Activated CD8-positive, alpha-beta memory T cell treated with anti-CD3 and anti-CD28 coated beads, Interleukin-2, amount 10 ng/mL, durations not matched to agents 7 days and 5 days (primary cell): ENCODE measurements around the gene CLCA4. TPM values are rescaled to one million over a fixed set of nuclear protein-coding genes. Genes with fewer than 3 reads are reported as not detected.
"Not testable (repeated sequence)": the region's sequence is repeated elsewhere in the genome, so short reads cannot be mapped to it uniquely, and the experiment has no call there.

Experiments used
- ATAC-seq: fragments of 150-1000 bp; cut with Tn5 transposase; one replicate; pipeline ENCODE4 v1.10.0; 2021; ENCODE audit warnings: moderate library complexity
- CTCF ChIA-PET: fragments of 350-600 bp; sonication (Branson Sonifier 250); formaldehyde crosslinking; loops from one replicate; lab custom pipeline; 2021; ENCODE audit warnings: antibody characterized with exemption; lab: Charles Lee
- DNase-seq: peaks from one replicate; pipeline ENCODE4 v3.0.0-alpha.2; 2020
- H3K27ac Mint-ChIP-seq: one replicate; pipeline ENCODE4 v1.8.0; 2021; ENCODE audit warnings: mild to moderate bottlenecking, mixed read lengths
- H3K27me3 Mint-ChIP-seq: one replicate; pipeline ENCODE4 v1.8.0; 2021; ENCODE audit warnings: mixed read lengths
- H3K36me3 Mint-ChIP-seq: one replicate; pipeline ENCODE4 v1.8.0; 2021; ENCODE audit warnings: mild to moderate bottlenecking, mixed read lengths
- H3K4me1 Mint-ChIP-seq: one replicate; pipeline ENCODE4 v1.8.0; 2021; ENCODE audit warnings: mixed read lengths
- H3K4me3 Mint-ChIP-seq: one replicate; pipeline ENCODE4 v1.8.0; 2021; ENCODE audit warnings: mild to moderate bottlenecking, moderate library complexity, mixed read lengths
- H3K9me3 Mint-ChIP-seq: one replicate; pipeline ENCODE4 v1.8.0; 2022; ENCODE audit warnings: low read depth, mixed read lengths
- total RNA-seq, 2 experiments: library from RNA; stranded (reverse); gene quantifications; one replicate each; pipeline ENCODE4 v1.2.3, GENCODE V29; 2021

CLCA4 gene, protein sequence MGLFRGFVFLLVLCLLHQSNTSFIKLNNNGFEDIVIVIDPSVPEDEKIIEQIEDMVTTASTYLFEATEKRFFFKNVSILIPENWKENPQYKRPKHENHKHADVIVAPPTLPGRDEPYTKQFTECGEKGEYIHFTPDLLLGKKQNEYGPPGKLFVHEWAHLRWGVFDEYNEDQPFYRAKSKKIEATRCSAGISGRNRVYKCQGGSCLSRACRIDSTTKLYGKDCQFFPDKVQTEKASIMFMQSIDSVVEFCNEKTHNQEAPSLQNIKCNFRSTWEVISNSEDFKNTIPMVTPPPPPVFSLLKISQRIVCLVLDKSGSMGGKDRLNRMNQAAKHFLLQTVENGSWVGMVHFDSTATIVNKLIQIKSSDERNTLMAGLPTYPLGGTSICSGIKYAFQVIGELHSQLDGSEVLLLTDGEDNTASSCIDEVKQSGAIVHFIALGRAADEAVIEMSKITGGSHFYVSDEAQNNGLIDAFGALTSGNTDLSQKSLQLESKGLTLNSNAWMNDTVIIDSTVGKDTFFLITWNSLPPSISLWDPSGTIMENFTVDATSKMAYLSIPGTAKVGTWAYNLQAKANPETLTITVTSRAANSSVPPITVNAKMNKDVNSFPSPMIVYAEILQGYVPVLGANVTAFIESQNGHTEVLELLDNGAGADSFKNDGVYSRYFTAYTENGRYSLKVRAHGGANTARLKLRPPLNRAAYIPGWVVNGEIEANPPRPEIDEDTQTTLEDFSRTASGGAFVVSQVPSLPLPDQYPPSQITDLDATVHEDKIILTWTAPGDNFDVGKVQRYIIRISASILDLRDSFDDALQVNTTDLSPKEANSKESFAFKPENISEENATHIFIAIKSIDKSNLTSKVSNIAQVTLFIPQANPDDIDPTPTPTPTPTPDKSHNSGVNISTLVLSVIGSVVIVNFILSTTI
- not detected for total RNA-seq

- ATAC-seq (no peak), DNase-seq (no peak)
- no peak within 1 kb of the TSS for H3K27ac Mint-ChIP-seq
- no peaks in the 10 kb centered on the region for H3K9me3 Mint-ChIP-seq
- peaks cover 4% of the 10 kb centered on the region for H3K27me3 Mint-ChIP-seq
- CTCF ChIA-PET: no interaction called here
- no peaks in the 10 kb centered on the region for H3K36me3 Mint-ChIP-seq
- no peaks in the 10 kb centered on the region for H3K4me1 Mint-ChIP-seq
- H3K4me3 Mint-ChIP-seq: no peak within 1 kb of the TSS
These were observed at the start of gene CLCA4 for GRCh38 chr1:86546787-86547221. CLCA4 (plus strand) TSS chr1:86547078; CDS start chr1:86547120, 42 bp downstream.

GRCh38 chr1:86498281-86498680 is 48.6 kb upstream of the CLCA4 start:
- ATAC-seq (no peak), DNase-seq (no peak)
- Mint-ChIP-seq H3K4me3 (no peak overlapping the region), H3K27me3 (peaks cover 29% of the 10 kb centered on the region), H3K36me3 (no peaks in the 10 kb centered on the region), H3K9me3 (no peaks in the 10 kb centered on the region), H3K27ac (no peak overlapping the region), H3K4me1 (peaks cover 16% of the 10 kb centered on the region)
- CTCF ChIA-PET: interaction anchor here (1.1 to 7.9 kb wide), 13 partner anchors 8 to 205 kb away, joined by 3 to 74 read pairs (median 8); no protein-coding TSS in a partner anchor

- peaks cover 30% of the 10 kb centered on the region for H3K27me3 Mint-ChIP-seq
- H3K27ac Mint-ChIP-seq: no peak overlapping the region
- no peaks in the 10 kb centered on the region for H3K9me3 Mint-ChIP-seq
- no peaks in the 10 kb centered on the region for H3K36me3 Mint-ChIP-seq
- DNase-seq: no peak
- ATAC-seq: no peak
- CTCF ChIA-PET: interaction anchor here (0.6 to 7.9 kb wide), 34 partner anchors 9 to 476 kb away, joined by 3 to 74 read pairs (median 4); partner anchors contain the start of genes CLCA1, CLCA2 and ODF2L
- peaks cover 22% of the 10 kb centered on the region for H3K4me1 Mint-ChIP-seq
- no peak overlapping the region for H3K4me3 Mint-ChIP-seq
These were observed 46.8 kb upstream of the CLCA4 start for GRCh38 chr1:86499987-86500593.

DNA sequence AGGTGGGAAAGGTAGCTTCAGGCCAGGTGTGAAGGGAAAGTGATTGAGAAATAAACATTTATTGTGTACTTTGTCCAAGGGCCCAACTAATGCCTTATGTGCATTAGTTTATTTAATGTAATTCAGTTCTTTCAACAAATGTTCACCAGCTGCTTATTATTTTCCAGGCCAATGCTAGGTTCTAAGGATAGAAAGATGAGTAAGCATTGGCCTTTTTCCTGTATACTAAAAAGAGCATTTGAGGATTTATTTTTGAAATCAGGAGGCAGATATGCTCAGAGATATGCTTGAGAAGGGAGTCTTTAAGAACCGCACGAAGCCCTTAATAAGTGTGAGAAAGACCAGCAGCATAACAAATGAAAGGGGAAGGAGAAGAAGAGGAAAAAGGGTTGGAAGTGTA is 46.2 kb upstream of the CLCA4 start:
- peaks cover 27% of the 10 kb centered on the region for H3K27me3 Mint-ChIP-seq
- DNase-seq (no peak), ATAC-seq (no peak)
- peaks cover 22% of the 10 kb centered on the region for H3K4me1 Mint-ChIP-seq
- H3K27ac Mint-ChIP-seq: no peak overlapping the region
- no peaks in the 10 kb centered on the region for H3K36me3 Mint-ChIP-seq
- H3K4me3 Mint-ChIP-seq: no peak overlapping the region
- no peaks in the 10 kb centered on the region for H3K9me3 Mint-ChIP-seq
- CTCF ChIA-PET: interaction anchor here (0.6 to 7.9 kb wide), 31 partner anchors 9 to 476 kb away, joined by 3 to 74 read pairs (median 5); partner anchors contain the start of genes CLCA1, CLCA2 and ODF2L

DNA sequence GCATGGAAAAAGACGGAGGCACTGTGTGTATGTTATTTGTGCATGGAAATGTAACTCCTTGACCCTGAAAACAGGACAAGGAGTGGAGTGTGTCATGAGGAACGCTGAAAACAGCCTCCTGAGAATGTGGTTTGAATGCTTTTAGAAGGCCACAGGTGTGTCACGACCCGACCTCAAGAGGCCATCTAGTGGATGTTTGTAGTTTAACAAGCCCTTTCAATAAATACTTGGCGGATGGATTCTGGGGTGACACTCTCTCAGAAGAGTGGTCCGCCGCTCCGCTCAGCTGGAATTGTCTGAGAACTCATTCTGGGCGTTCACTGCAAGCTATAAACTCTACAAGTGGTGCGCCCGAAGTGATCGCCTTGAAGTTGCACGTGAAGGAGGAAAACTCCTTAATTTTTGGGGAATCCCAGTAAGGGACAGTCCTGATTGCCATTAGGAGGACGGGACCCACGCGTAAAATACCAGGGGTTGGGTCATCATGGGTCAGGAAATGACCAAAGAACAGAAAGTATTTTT is 44.7 kb upstream of the CLCA4 start:
- H3K36me3 Mint-ChIP-seq, H3K9me3 Mint-ChIP-seq: not testable (repeated sequence)
- Mint-ChIP-seq H3K27me3 (peaks cover 23% of the 10 kb centered on the region), H3K4me3 (peak overlapping the region; percentile 83), H3K4me1 (peaks cover 22% of the 10 kb centered on the region), H3K27ac (peak overlapping the region; percentile 57)
- DNase-seq (peak; percentile 68), ATAC-seq (peak; percentile 89)
- CTCF ChIA-PET: interaction anchor here (0.6 to 7.9 kb wide), 28 partner anchors 10 to 411 kb away, joined by 3 to 74 read pairs (median 4); partner anchors contain the start of genes CLCA2, ODF2L and SELENOF

- CTCF ChIA-PET: interaction anchor here (0.6 to 7.9 kb wide), 25 partner anchors 11 to 411 kb away, joined by 3 to 74 read pairs (median 4); partner anchors contain the start of genes CLCA2, ODF2L and SELENOF
- peaks cover 22% of the 10 kb centered on the region for H3K27me3 Mint-ChIP-seq
- H3K4me1 Mint-ChIP-seq: peaks cover 22% of the 10 kb centered on the region
- H3K27ac Mint-ChIP-seq: peak overlapping the region; percentile 57
- peak overlapping the region; percentile 83 for H3K4me3 Mint-ChIP-seq
- peak; percentile 58 for ATAC-seq
- no peaks in the 10 kb centered on the region for H3K36me3 Mint-ChIP-seq
- no peaks in the 10 kb centered on the region for H3K9me3 Mint-ChIP-seq
- no peak for DNase-seq
These were observed 44.0 kb upstream of the CLCA4 start for GRCh38 chr1:86502721-86503405.

DNA sequence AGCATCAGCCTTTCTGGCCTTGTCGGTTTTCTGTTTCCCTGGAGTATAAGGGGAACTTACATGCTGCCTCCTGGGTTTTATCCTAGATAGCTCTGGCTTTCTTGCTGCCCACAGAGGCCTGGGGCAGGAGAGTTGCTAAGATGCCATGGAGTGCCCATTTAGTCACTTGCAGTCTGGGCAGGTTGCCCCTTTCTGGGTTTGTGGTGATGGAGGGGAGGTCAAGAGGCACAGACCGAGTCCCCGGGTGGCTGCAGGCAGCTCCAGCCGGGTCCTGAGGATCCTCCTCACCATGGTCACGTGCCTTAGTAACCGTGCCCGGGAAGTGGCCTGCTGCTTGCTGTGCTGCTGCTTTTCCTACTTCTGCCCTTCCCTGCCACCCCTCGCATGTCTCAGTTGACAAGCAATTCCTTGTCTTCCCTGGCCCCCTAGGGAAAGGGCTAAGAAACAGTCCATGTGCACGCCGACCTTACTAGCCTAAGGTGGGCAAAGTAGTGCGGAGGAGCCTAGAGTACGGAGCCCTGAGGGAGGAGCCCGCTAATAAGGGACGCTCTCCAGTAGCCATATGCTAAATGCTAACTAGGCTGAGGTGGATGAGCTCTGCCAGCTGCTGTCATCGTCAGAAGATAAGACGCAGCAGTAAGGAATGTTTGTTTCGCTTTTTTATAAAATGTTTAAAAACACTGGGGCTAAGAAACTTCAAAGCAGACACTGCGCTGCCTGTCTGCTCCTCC is 43.3 kb upstream of the CLCA4 start:
- no peaks in the 10 kb centered on the region for H3K36me3 Mint-ChIP-seq
- peaks cover 18% of the 10 kb centered on the region for H3K4me1 Mint-ChIP-seq
- H3K27ac Mint-ChIP-seq: no peak overlapping the region
- DNase-seq: no peak
- H3K4me3 Mint-ChIP-seq: peak overlapping the region; percentile 26
- CTCF ChIA-PET: interaction anchor here (1.5 to 7.9 kb wide), 4 partner anchors 83 to 200 kb away, joined by 3 to 74 read pairs (median 16); no protein-coding TSS in a partner anchor
- ATAC-seq: no peak
- no peaks in the 10 kb centered on the region for H3K9me3 Mint-ChIP-seq
- peaks cover 15% of the 10 kb centered on the region for H3K27me3 Mint-ChIP-seq

DNA sequence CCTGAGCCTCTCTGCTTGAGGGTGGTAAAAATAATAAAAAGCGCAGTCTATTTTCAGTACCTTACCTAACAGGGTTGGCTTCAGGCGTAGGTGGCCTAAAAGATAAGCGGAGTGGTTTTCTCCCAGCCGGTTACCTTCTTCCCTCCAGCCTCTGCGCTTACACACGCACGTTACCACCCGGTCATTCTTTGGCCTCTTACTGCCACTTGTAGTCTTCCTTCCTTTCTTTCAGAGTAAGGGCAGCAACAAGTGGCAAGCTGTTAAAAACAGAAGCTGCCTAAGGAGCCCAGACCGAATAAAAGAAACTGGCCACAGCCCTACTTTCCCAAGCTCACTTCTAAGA is 42.8 kb upstream of the CLCA4 start:
- ATAC-seq (no peak), DNase-seq (no peak)
- Mint-ChIP-seq H3K4me1 (peaks cover 18% of the 10 kb centered on the region), H3K36me3 (no peaks in the 10 kb centered on the region), H3K4me3 (no peak overlapping the region), H3K27me3 (peaks cover 10% of the 10 kb centered on the region), H3K27ac (no peak overlapping the region), H3K9me3 (no peaks in the 10 kb centered on the region)
- CTCF ChIA-PET: interaction anchor here (1.5 to 7.9 kb wide), 6 partner anchors 14 to 199 kb away, joined by 3 to 74 read pairs (median 8); no protein-coding TSS in a partner anchor

DNA sequence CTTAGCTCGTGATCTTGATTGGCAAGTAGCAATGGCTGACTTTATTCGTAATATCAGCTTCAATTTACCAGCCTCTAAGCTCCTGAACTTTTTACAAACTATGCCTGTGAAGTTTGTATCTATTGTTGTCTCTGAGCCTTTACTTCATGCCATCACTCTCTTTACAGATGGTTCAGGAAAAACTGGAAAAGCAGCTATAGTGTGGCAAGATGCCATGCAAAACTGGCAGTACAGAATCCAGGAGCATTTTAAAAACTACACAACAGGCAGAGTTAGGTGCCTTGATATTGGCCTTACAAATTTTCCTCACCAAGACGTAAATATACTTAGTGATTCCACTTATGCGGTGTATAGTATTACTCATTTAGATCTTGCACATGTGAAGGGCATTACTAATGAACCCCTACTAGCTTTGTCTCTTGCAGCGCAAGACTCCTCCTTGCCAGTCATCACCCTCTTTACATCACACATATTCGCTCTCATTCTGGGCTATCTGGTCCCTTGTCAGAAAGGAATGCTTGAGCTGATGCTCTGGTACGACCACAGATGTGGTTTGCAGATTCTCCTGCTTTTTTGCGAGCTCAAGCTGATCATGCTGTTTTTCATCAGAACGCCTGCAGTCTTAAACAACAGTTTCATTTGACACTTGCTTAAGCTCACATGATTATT is 41.8 kb upstream of the CLCA4 start:
- peaks cover 15% of the 10 kb centered on the region for H3K27me3 Mint-ChIP-seq
- no peak overlapping the region for H3K4me3 Mint-ChIP-seq
- no peaks in the 10 kb centered on the region for H3K36me3 Mint-ChIP-seq
- peaks cover 18% of the 10 kb centered on the region for H3K4me1 Mint-ChIP-seq
- H3K9me3 Mint-ChIP-seq: no peaks in the 10 kb centered on the region
- CTCF ChIA-PET: interaction anchor here (1.0 to 7.9 kb wide), 10 partner anchors 10 to 238 kb away, joined by 3 to 74 read pairs (median 4); no protein-coding TSS in a partner anchor
- H3K27ac Mint-ChIP-seq: no peak overlapping the region
- no peak for DNase-seq
- ATAC-seq: no peak

DNA sequence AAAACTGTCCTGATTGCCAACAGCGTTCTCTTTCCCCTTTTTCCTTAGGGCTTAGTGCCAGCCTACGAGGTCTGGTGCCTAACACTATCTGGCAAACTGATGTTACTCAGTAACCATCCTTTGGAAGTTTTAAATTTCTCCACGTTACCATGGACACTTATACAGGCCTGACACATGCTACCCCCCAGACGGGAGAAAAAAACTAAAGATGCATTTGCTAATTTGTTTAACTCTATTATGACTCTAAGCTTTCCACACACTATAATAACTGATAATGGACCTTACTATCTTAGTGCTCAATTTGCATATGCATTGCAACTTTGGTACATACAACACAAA is 41.3 kb upstream of the CLCA4 start:
- H3K4me3 Mint-ChIP-seq: no peak overlapping the region
- peaks cover 18% of the 10 kb centered on the region for H3K4me1 Mint-ChIP-seq
- H3K27me3 Mint-ChIP-seq: peaks cover 15% of the 10 kb centered on the region
- H3K9me3 Mint-ChIP-seq: no peaks in the 10 kb centered on the region
- CTCF ChIA-PET: interaction anchor here (1.0 to 7.9 kb wide), 10 partner anchors 10 to 238 kb away, joined by 3 to 74 read pairs (median 4); no protein-coding TSS in a partner anchor
- ATAC-seq (no peak), DNase-seq (no peak)
- no peaks in the 10 kb centered on the region for H3K36me3 Mint-ChIP-seq
- H3K27ac Mint-ChIP-seq: no peak overlapping the region

DNA sequence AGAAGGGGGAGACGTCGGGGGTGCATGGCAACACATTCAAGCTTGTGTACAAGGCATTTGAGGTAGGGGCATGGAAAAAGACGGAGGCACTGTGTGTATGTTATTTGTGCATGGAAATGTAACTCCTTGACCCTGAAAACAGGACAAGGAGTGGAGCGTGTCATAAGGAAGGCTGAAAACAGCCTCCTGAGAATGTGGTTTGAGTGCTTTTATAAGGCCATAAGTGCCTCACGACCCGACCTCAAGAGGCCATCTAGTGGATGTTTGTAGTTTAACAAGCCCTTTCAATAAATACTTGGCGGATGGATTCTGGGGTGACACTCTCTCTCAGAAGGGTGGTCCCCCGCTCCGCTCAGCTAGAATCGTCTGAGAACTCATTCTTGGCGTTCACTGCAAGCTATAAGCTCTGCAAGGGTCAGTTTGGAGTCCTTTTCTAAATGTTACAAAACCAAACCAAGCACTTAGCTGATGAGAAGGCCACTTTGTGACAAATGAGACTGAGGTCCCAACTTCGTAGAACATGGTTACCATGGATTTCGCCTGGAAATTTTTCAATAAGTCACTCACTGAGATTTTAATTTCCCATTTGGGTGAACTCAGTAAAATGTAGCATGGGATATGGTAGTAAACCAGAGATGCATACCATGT is 38.8 kb upstream of the CLCA4 start:
- Mint-ChIP-seq H3K9me3 (no peaks in the 10 kb centered on the region), H3K36me3 (no peaks in the 10 kb centered on the region), H3K27ac (no peak overlapping the region), H3K27me3 (peaks cover 15% of the 10 kb centered on the region), H3K4me3 (no peak overlapping the region), H3K4me1 (peaks cover 8% of the 10 kb centered on the region)
- ATAC-seq (peak; percentile 53), DNase-seq (no peak)
- CTCF ChIA-PET: interaction anchor here (0.5 to 1.9 kb wide), 6 partner anchors 9 to 123 kb away, joined by 3 to 9 read pairs (median 3); no protein-coding TSS in a partner anchor
